NCI-H1694 (cell line): ENCODE measurements around the gene TPP1.

Experiments
- DNase-seq: peaks from one replicate; lab custom pipeline; 2025; lab: John Stamatoyannopoulos, UW

The TPP1 gene

GRCh38 chr11:6627762-6628241 is 8.6 kb upstream of the TPP1 start:
- DNase-seq: no peak

DNA sequence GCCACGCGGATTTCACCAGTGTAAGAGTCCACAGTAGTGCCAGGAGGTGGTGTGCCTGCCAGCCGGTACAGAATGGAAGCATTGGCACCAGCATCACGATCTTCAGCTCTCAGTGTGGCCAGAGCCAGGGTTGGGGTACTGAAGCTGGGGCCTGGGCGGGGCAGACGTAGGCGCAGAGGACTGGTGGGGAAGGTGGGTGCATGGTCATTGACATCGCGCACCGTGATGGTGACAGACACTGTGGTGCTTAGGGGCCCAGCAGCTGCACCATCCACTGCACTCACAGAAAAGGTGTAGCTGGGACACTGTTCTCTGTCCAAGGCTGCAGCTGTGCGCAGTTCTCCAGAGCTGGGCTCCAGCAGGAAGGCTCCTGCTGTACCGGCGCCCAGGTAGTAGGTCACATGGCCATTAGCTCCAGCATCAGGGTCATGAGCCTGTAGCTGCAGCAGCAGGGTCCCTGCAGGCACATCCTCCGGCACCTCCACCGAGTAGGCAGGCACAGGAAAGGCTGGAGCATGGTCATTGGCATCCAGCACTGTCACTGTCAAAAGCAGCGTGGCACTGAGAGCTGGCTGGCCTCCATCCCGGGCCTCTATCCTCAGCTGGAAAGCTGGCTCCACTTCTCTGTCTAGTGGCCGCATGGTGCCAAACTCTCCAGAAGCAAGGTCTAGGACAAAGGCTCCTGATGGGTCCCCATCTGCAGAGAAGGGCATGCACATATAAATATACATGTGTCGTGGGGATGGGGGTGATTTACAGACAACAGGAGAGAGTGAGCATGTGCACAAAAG is 7.9 kb upstream of the TPP1 start:
- DNase-seq: no peak

GRCh38 chr11:6625832-6626420 is 6.7 kb upstream of the TPP1 start:
- no peak for DNase-seq

- DNase-seq: no peak
These were observed 6.1 kb upstream of the TPP1 start for GRCh38 chr11:6625156-6625831.

DNA sequence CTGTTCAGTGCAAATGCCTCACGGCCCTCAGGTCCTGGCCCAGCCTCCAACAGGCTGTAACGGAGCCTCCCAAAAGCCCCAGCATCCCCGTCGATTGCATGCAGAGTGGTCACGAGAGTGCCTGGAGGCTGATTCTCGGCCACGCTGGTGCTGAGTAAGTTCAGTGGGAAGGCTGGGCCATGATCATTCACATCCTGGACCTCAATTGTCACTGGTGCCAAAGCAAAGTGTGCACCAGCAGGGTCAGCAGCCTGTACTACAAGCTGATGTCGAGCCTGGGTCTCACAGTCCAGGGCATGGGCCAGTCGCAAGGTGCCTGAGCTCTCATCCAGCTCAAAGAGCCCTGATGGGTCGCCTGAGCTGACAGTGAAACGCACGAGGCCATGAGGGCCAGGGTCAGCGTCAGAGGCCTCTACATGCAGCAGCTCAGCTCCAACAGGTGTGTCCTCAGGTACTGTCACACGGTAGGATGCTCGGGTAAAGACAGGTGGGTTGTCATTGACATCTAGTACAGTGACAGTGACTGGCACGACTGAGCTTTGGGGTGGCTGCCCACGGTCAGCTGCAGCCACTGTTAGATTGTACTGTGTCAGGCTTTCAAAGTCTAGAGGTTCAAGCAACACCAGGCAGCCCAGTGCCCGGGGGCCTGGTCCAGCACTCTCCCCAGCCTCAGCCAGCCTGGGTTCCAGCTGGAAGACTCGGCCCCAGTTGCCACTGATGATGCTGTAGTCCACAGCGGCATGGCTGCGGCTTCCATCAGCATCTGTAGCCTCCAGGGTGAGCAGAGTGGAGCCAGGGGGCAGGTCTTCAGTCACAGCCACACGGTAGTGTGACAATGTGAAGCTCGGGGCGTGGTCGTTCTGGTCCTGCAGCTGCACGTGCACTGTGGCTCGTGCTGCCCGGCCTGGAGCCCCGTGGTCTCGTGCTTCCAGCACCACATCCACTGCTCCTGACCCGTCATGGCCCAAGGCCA is 4.5 kb upstream of the TPP1 start:
- DNase-seq: no peak

DNA sequence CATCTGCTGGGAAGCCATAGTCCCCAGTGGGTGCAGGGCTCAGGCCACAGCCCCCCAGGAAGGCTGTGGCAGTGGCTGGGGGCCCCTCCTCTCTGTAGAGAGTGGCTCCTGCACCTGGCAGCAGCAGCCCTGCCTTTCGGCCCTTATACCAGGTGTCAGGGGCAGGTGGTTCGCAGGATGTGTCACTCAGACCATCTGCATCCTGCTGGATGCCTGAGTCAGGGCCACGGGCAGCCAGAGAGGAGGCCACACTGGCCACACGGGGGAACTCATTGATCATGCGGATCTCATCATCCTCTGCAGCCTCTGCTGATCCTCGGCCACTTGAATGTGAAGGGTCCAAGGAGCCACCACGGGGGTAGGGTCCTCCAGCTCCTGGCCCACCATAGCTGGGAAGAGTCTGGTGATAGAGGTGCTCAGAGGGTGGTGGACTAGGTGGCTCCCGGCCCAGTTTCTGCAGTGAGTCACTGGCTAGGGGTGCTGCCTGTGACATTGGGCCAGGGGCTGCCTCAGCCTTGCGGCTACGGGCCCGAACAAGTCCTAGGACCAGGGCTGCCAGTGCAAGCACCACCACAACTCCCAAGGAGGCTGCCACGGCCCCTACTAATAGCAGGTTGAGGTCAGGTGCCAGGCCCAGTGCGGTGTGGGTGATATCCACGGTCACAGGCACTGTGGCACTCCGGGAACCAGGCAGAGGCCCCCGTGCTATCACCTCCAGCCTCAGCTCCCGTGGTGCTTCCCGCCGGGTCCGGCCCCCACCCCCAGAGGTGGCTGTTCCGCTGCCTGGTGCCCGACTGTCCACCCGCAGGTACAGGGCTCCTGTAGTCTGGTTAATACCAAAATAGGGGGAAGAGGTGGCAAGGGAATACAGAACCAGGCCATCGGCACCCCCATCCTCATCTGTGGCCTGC is 3.3 kb upstream of the TPP1 start:
- no peak for DNase-seq

GRCh38 chr11:6621711-6622211 is 2.5 kb upstream of the TPP1 start:
- DNase-seq: no peak

DNA sequence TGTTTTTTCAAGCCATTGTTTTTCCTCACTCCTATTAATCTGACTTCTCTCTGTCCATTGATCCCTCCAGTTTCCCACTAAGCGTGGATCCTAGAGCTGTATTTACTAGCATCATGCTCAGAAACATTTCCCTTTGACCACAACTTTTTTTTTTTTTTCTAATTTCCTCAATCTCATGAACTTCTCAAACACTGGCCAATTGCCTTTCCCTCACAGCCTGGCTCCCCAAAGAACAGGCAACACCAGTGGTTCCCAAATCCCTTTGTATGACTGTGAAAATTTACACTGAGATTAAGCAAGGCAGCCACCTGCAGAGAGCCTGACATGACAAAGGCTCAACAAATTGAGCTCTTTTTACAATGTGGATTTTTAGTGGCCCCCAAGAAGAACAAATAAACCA is 1.4 kb upstream of the TPP1 start:
- DNase-seq: no peak

DNA sequence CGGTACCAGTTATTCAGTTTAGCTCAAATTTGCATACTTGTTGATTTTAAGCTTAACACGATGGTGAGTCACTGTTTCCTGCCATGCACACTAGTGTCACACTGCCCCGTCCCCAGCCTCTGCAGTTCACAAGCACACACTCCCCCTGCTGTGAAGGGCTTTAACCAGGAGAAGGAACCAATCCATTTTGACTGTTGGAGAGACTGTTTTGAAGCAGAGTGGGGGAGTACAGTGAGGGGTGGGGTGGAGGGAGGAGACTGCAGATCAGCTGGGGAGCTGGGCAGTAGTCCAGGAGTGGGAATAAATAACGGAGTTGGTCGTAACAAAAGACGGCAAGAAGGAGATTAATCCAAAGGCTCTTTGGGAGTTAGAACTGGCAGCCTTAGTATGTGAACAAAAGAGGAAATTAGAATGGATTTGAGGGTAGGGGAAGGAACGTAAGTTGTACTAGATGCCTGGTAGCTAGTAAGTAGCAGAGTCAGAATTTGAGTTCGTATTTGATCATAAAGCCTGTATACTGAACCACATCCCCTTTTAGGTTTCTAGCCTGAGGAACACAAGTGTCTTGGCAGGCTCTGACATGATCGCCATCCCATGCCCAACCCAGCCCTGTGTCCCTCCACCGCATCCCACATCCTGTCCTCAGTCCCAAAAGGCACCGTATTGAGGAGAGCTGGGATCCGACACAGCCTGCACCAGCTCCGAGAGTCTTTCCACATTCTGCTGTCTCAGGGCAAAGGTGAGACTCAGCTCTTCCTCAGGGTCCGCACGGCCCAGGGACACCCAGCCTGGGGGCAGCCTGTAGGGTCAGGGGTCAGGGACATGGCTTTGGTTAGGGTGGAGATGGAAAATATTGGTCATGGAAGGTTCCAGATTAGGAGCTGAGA is 862 bp downstream of the TPP1 start:
- no peak for DNase-seq

GRCh38 chr11:6617315-6617781 is 1.9 kb downstream of the TPP1 start:
- no peak for DNase-seq

- no peak for DNase-seq
These were observed 2.5 kb downstream of the TPP1 start for GRCh38 chr11:6616596-6617250.

GRCh38 chr11:6615882-6616585 is 3.2 kb downstream of the TPP1 start:
- DNase-seq: no peak

DNA sequence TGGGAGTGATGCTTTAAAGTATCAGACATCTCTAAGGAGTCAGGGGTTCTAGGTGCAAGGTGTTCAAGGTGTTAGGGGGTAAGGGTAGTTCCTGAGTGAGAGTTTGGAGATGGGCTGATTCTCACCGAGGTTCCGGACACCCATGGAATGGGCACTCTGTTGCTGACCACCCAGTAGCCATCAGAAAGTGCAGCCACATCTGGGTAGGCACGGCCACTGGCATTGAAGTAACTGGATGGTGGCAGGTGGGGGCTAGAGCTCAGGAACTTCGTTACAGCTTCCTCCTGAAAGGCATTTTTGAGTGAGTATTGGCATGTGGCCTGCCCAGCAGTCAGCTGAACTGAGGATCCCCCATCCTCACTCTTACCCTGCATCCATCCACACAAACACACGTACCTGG is 4.2 kb downstream of the TPP1 start:
- DNase-seq: no peak

- DNase-seq: no peak
These were observed 4.8 kb downstream of the TPP1 start for GRCh38 chr11:6614446-6614845.

- DNase-seq: no peak
These were observed 5.7 kb downstream of the TPP1 start for GRCh38 chr11:6613496-6613895.

- peak; percentile 77 for DNase-seq
These were observed 6.8 kb downstream of the TPP1 start, which contains the start of gene TAF10 for GRCh38 chr11:6612213-6613041. Gene TAF10 (minus strand): TSS chr11:6612216. CDS start chr11:6612189, 27 bp downstream.

DNA sequence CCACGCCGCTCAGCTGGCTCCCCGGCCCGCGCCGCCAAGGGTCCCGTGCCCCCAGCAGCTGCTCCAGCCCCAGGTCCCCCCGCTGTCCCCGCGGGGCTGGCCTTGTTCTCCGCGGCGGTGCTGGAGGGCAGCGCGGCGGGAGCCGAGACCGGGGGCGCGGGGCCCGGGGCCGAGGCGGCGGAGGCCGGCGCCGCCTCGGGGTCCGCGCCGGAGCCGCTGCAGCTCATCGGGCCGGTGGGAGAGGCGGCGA is 7.3 kb downstream of the TPP1 start:
- DNase-seq: no peak
